HUDEP-2 (cell line): ENCODE results near the gene SNX9.
A peak's percentile ranks its signal among the peaks of the same experiment; 100 is the strongest.
"Not testable (repeated sequence)": the region's sequence is repeated elsewhere in the genome, so short reads cannot be mapped to it uniquely, and the experiment has no call there.

Experiments used
- DNase-seq, 76 experiments: peaks; one replicate each; lab custom pipeline; 2025; ENCODE audit not compliant: unreplicated experiment in 76 of 76; lab: John Stamatoyannopoulos, UW

Gene SNX9

GRCh38 chr6:157944983-157945931 lies 122.2 kb downstream of the SNX9 start:
- no peak for DNase-seq

GRCh38 chr6:157946053-157946617 lies 123.1 kb downstream of the SNX9 start:
- DNase-seq = no peak

- peak in 42 of 76 experiments; percentile 7 to 69 (median 34) for DNase-seq
Measured at GRCh38 chr6:157946865-157947532, 124.0 kb downstream of the SNX9 start.

- not testable (repeated sequence) for DNase-seq
Measured at GRCh38 chr6:157950899-157951298, 127.9 kb downstream of the SNX9 start.

- DNase-seq = no peak
Measured at GRCh38 chr6:157951828-157952227, 128.8 kb downstream of the SNX9 start.

GRCh38 chr6:157952861-157953351 lies 129.9 kb downstream of the SNX9 start:
- no peak for DNase-seq

- no peak for DNase-seq
Measured at GRCh38 chr6:157953580-157954091, 130.6 kb downstream of the SNX9 start.

- no peak for DNase-seq
Measured at GRCh38 chr6:157954150-157955117, 131.4 kb downstream of the SNX9 start.

GRCh38 chr6:157955675-157956074 lies 132.6 kb downstream of the SNX9 start:
- DNase-seq = no peak

- DNase-seq = no peak
Measured at GRCh38 chr6:157956171-157956730, 133.2 kb downstream of the SNX9 start.

- DNase-seq = no peak
Measured at GRCh38 chr6:157959451-157960227, 136.6 kb downstream of the SNX9 start.

GRCh38 chr6:157961153-157961831 lies 138.2 kb downstream of the SNX9 start:
- DNase-seq = no peak

- no peak for DNase-seq
Measured at GRCh38 chr6:157961832-157962575, 139.0 kb downstream of the SNX9 start.

GRCh38 chr6:157962601-157963302 lies 139.7 kb downstream of the SNX9 start:
- DNase-seq = no peak

GRCh38 chr6:157964100-157964499 lies 141.1 kb downstream of the SNX9 start:
- DNase-seq = no peak

- no peak for DNase-seq
Measured at GRCh38 chr6:157965387-157965786, 142.3 kb downstream of the SNX9 start.

GRCh38 chr6:157966589-157966977 lies 143.5 kb downstream of the SNX9 start:
- no peak for DNase-seq
